ENCODE results near the gene TMPRSS7. TPM values are rescaled to one million over a fixed set of nuclear protein-coding genes. Genes with fewer than 3 reads are reported as not detected.

TMPRSS7 gene
- total RNA-seq, 4 donors from 2014 or later = not detected

GRCh38 chr3:112018712-112019111 is 15.8 kb upstream of the TMPRSS7 start:
- no peak for ATAC-seq
- no peak overlapping the region for H3K4me3 ChIP-seq
- H3K4me1 ChIP-seq = peaks cover 0 to 2% (median 0%) of the 10 kb centered on the region in 3 donors
- H3K36me3 ChIP-seq = no peaks in the 10 kb centered on the region
- H3K9me3 ChIP-seq = no peaks in the 10 kb centered on the region
- H3K27ac ChIP-seq = no peak overlapping the region
- 92 to 100% methylated on average over 4 of the region's 4 CpGs for WGBS, 2 donors (ENCODE audit: low coverage in 1 of 2)
- H3K27me3 ChIP-seq = no peaks in the 10 kb centered on the region
- TF ChIP-seq CTCF (IDR thresholded peaks at IDR 0.05) = no peak
- TF ChIP-seq EP300 (IDR thresholded peaks at IDR 0.05) = no peak
- no peak for TF ChIP-seq POLR2A (IDR thresholded peaks at IDR 0.05)
- TF ChIP-seq POLR2AphosphoS5 (IDR thresholded peaks at IDR 0.05) = no peak

- Histone ChIP-seq H3K9me3 (no peaks in the 10 kb centered on the region), H3K4me1 (no peaks in the 10 kb centered on the region), H3K27ac (no peak overlapping the region), H3K27me3 (no peaks in the 10 kb centered on the region), H3K4me3 (no peak overlapping the region), H3K36me3 (no peaks in the 10 kb centered on the region)
- 64 to 67% methylated on average over 1 of the region's 1 CpG for WGBS, 2 donors (ENCODE audit: low coverage in 1 of 2)
- ATAC-seq = no peak
- TF ChIP-seq POLR2AphosphoS5 (IDR thresholded peaks at IDR 0.05) (no peak), POLR2A (IDR thresholded peaks at IDR 0.05) (no peak), CTCF (IDR thresholded peaks at IDR 0.05) (no peak), EP300 (IDR thresholded peaks at IDR 0.05) (no peak)
Observed at GRCh38 chr3:112019716-112020115, 14.8 kb upstream of the TMPRSS7 start.

GRCh38 chr3:112020674-112021085 is 13.9 kb upstream of the TMPRSS7 start:
- no peaks in the 10 kb centered on the region for H3K27me3 ChIP-seq
- H3K4me3 ChIP-seq = no peak overlapping the region
- no peaks in the 10 kb centered on the region for H3K4me1 ChIP-seq
- no peak overlapping the region for H3K27ac ChIP-seq
- WGBS, 2 donors (ENCODE audit: low coverage in 1 of 2) = 77 to 100% methylated on average over 1 of the region's 1 CpG
- ATAC-seq = no peak
- no peaks in the 10 kb centered on the region for H3K36me3 ChIP-seq
- TF ChIP-seq POLR2AphosphoS5 (IDR thresholded peaks at IDR 0.05) = no peak
- no peaks in the 10 kb centered on the region for H3K9me3 ChIP-seq

- WGBS, 2 donors (ENCODE audit: low coverage in 1 of 2) = 78 to 93% methylated on average over 2 to 4 of the region's 4 CpGs
- Histone ChIP-seq H3K36me3 (no peaks in the 10 kb centered on the region), H3K4me1 (no peaks in the 10 kb centered on the region), H3K4me3 (no peak overlapping the region), H3K9me3 (no peaks in the 10 kb centered on the region), H3K27ac (no peak overlapping the region), H3K27me3 (no peaks in the 10 kb centered on the region)
- ATAC-seq = no peak
- TF ChIP-seq POLR2A (IDR thresholded peaks at IDR 0.05) (no peak), POLR2AphosphoS5 (IDR thresholded peaks at IDR 0.05) (no peak), EP300 (IDR thresholded peaks at IDR 0.05) (no peak), CTCF (IDR thresholded peaks at IDR 0.05) (no peak)
Observed at GRCh38 chr3:112027142-112027541, 7.4 kb upstream of the TMPRSS7 start.

GRCh38 chr3:112027826-112028225 is 6.7 kb upstream of the TMPRSS7 start:
- Histone ChIP-seq H3K36me3 (no peaks in the 10 kb centered on the region), H3K4me3 (no peak overlapping the region), H3K4me1 (no peaks in the 10 kb centered on the region), H3K9me3 (no peaks in the 10 kb centered on the region), H3K27me3 (no peaks in the 10 kb centered on the region), H3K27ac (no peak overlapping the region)
- 31 to 69% methylated on average over 3 to 4 of the region's 4 CpGs for WGBS, 2 donors (ENCODE audit: low coverage in 1 of 2)
- no peak for ATAC-seq
- TF ChIP-seq POLR2A (IDR thresholded peaks at IDR 0.05) (no peak), CTCF (IDR thresholded peaks at IDR 0.05) (no peak), EP300 (IDR thresholded peaks at IDR 0.05) (no peak), POLR2AphosphoS5 (IDR thresholded peaks at IDR 0.05) (no peak)
